Frontal cortex (tissue), 4 donors: Measurements from ENCODE around the gene FNDC5. TPM values are rescaled to one million over a fixed set of nuclear protein-coding genes. Genes with fewer than 3 reads are reported as not detected.

Experiments used
- DNase-seq, 2 donors: peaks; one replicate each; pipeline ENCODE4 v3.0.0; 2012; ENCODE audit warnings: low spot score in 2 of 2
- FAIRE-seq: peaks from 2 replicates; lab custom pipeline; 2012; peaks lifted over from hg19 to GRCh38; lab: Jason Lieb, UNC
- total RNA-seq: library from RNA; depleted of rRNA; stranded (reverse); fragments of >200 nt; gene quantifications from one replicate; pipeline ENCODE4 v1.2.3, GENCODE V29; 2014
- donor health status: control.
- donor health status: control.
- donor health status: control.

The FNDC5 gene
- total RNA-seq, 1 donor from 2014 or later: 15.5 TPM

DNA sequence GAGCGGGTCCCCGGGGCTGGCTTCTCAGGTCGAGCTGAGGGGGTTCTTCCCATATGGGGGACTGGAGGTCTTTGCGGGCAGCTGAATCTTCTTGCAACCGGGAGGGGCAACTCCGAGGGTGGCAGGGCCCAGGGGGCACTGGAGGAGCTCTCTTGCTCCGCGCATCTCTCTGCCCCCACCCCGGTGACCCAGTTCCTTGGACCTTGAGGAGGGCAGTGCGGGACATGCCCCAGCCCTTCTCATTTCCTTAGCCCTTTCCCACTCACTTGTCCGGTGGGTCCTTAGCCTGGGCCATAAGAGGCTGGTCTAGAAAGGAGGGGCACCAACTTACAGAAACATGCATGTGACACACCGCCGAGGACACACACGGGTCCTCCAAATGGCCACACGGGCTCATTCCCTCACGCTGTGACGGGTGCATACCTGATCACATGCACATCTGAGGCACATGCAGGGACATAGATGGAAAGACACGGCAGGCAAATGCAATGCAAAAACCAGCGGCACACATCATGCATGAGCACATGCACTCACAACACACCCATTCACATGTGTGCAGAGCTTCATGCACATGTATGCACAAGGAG lies 16.2 kb upstream of the FNDC5 start:
- DNase-seq: no peak
- FAIRE-seq: no peak

DNA sequence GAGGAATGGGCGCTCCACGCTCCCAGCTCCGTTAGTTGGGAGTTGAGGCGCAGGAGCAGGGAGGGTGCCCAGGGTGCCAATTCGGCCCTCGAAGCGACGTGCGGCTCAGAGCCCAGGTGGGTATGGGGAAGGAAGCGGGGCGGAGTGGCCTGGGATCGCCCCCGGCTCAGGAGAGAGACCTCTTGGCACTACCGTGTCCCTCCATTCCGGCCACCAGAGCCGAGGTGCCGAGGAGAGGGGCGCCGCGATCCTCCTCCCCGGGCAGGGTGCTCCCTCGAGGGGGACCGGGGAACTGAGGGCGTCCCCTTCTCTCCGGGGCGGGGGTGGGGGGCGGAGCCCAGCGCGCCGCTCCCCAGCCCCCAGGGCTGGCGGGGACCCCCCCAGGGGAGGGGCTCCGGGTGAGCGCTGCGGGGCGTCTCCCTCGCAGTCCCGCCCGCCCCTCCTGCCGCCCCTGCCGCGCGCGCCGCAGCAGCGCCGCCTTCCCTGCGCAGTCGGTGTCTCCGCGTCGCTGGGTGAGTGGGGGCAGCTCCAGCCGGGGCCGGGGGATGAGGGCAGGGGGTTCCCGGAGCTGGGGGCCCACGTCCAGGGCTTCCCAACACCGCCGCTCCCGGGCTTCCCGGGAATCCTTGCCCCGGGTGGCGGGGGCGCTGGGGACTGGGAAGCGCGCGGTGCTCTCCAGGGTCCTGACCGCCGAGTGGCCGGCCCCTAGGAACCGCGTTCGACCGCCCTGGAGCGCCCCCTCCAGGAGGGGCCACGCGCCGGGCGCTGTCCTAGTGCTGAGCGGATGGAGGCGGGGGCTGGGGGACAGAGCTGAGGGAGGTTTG lies 15.5 kb upstream of the FNDC5 start, which contains the start of gene HPCA:
TSS of gene HPCA (plus strand) at position 488 of the 824 bp plus-strand sequence. CDS start 2,408 bp downstream, outside the sequence.
- FAIRE-seq (no peak), DNase-seq (peak; percentile 59 to 61)

DNA sequence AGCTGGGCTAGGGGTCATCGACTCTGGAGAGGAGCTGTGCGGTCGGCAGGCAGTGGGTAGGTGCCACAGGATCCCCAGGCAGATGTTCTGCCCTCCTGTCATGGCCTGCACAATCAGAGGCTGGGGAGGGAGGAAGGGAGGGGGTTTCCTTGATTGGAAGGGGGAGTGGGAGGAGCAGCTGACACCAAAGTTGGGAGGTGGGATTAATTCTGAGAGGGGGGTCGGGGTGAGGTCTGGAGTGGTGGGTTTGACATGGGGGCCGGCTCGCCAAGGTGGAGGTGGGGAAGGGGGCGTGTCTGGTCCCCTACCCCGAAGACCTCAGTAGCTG lies 14.9 kb upstream of the FNDC5 start:
- FAIRE-seq: no peak
- DNase-seq: no peak

DNA sequence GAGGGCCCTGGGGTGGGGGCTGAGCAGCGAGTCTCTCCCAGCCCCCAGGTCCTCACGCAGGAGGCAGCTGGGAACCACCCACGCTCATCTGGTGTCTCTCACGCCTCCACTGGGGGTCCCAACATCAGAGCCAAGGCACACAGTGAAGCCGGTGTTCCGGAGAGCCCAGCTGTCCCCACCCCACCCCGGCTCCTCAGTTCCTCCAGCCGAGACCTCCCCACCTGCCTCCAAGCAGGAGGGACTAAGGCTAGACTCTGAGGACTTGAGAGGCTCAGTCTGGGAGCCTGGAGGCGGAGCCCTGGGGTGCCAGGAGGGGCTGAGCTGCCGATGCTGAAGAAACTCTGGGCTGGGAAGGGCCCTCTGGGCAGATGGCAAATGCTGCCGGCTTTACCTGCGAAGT lies 14.0 kb upstream of the FNDC5 start:
- no peak for DNase-seq
- no peak for FAIRE-seq

DNA sequence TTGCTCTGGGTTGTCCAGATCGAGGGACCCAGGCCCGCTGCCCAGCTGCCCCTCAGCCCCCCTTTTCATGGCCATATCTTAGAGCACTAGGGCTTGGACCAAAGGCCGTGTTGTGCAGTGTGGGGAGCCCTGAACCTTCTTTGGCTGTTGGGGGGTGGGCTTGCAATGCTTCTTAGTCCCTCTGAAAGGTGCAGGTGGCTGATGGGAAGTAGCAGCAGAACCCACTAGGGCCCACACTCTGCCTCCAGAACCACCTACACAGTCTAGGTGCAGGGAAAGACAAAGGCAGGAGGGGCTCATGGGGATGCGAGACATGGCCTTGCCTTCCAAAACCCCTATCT lies 13.3 kb upstream of the FNDC5 start:
- FAIRE-seq (no peak), DNase-seq (no peak)

DNA sequence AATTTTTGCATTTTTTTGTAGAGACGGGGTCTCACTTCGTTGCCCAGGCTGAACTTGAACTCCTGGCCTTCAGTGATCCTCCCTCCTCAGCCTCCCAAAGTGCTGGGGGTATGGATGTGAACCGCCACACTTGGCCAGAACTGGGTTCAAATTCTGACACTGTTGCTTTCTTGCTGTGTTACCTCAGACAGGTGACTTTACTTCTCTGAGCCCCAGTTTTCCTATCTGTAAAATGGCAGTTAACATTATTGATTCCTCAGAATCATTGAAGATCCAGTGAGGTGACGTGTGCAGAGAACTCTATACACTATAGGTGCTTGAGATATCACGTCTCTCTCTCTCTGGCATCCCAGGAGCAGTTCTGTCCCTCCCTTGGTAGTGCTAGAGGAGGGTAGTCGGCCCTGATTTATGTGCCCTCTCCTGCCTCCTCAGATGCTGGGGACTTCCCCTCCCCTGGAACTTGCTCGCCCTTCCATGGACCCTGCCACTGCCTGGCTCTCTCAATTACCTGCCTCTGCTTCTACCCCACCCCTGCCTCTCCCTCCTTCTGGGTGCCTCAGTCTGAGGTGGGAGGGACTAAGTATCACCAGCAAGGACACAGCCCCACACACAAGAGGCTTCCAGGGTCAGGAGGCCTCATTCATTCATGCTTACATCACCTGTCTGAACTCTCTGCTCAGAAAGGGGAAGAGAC lies 12.8 kb upstream of the FNDC5 start:
- no peak for FAIRE-seq
- no peak for DNase-seq

DNA sequence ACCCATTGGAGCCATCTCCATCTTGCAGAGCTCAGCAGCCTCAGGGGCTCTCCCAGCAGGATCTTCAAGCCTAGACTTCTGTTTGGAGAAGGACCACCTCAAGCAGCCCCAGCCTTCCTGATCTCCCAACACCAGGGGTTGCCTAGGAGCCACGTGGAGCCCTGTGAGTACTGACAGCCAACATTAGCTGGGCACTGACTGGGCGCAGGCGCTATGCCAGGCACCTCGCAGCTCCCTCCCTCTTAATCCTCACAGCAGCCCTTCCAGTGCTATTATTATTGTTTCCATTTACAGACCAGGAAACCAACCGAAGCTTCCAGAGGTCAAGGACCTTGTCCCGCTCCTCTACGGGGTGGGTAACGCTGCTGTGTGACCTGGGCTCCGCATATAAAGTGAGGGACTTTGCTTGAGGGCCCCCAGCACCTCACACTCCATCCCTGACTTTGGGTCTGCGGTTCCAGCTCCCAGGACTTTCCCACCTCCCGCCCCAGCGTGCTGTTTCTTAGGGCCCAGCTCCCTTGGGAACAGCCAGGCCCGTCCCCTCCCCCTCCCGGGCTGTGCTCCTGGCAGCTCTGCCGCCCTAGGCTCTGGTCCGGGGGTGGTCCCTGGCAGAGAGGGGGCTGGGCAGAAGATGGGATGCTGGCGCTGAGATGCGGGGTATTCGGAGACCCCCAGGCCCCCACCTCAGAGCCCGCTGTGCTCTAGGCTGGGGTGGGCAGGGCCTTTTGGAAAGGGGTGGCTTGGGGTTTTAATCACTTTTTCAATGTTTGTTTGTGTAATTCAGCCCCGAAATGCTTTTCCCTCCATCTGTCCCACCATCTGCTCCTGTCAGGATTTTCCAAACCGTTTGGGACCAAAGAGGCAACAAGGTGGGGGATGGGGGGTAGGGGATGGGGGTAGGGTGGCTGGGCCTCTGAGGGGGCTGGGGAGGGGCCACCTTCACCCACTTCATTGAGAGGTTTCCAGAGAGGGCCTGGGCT lies 11.4 kb upstream of the FNDC5 start:
- DNase-seq (no peak), FAIRE-seq (no peak)

DNA sequence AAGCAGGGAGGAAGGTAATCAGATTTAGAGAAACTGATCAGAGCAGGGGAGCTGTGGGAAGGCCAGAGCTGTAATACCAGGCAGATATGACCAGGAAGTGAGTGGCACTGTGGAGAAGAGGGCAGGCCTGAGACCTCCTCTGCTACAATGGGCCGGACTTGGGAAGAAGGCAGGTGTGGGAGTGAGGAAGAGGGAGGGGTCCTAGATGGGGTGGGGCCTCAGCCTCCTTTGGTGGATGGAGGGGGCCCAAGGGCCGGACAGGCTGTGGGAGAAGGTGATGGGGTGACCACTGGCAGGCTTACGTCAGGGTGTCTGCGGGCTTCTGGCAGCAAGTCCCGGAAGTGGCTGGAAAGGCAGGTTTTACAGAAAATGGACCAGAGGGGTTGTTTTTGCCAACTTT lies 10.6 kb upstream of the FNDC5 start:
- DNase-seq (no peak), FAIRE-seq (no peak)

DNA sequence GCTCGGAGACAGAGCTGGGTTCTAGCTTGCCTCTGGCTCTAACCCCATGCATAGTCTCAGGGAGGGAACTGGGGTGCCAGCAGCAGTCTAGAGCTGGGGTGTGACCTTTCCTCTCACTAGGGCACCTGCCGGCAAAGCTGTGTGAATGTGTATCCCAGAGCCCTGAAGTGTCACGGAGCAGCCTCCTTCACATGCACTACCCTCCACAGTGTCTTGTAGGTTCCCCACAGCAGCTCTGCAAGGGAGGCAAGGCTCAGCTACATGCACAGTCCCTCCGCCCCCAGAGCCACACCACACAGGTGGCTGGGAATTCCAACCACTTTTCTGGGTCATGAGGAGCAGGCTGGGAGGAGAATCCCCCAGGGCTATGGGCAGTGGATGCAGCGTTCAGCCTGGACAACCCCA lies 7.9 kb upstream of the FNDC5 start:
- FAIRE-seq (no peak), DNase-seq (no peak)

DNA sequence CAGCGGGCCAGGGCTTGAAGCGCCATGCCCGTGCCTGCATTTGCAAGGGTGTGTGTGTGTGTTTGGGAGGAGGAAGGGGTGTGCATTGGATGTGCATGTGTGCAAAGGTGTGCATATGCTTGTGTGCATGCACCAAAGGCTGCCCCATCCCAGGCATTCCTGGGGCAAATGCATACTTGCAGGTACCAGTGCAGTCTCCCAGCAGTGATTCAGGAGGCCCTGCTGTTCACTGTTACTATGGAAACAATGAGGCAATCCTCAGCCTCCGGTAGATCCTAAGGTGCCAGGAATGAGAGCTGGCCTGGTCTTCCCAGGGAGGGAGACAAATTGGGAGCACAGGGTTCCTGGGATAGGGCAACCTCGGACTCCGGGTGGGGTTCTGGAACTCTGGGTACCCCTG lies 7.5 kb upstream of the FNDC5 start:
- FAIRE-seq: no peak
- no peak for DNase-seq

DNA sequence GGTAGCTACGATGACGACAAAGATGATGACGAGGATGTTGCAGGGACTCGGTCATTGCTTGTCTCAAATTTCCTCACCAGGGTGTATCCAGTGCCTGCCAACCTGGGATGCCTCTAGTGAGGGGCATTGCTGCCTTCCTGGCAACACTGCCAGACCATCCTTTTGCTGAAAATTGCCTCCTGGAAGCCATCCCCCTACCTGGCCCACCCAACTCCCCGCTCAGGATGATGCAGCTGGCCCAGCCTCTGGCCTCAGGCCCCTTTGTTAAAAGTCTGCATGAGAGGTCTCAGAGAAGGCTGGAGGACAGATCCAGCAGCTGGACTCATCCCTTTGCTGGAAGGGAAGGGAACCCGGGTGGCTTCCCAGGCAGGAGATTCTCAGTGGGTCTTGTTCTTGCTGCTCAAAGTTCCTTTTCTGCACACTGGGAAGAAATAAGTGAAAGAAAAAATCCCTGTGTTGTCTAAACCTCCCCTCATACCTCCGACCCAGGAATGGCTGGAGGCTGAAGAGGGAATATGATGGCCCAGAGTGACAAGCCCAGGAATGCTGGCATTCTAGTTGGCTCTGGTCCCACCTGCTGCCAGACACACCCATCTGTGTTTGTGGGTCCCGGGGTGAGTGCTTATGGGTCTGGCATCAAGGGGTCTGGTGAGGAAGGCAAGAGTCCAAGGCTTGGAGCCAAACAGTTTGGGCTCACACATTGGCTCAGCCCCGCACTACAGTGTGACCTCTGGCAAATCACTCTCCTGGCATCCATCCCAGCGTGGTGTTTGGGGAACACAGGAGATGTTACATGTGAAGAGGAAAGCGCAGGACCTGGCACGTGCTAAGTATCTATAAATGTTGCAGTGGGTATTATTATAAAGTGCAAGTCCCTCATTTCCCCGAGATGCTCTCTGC lies 6.7 kb upstream of the FNDC5 start:
- DNase-seq (no peak), FAIRE-seq (no peak)

DNA sequence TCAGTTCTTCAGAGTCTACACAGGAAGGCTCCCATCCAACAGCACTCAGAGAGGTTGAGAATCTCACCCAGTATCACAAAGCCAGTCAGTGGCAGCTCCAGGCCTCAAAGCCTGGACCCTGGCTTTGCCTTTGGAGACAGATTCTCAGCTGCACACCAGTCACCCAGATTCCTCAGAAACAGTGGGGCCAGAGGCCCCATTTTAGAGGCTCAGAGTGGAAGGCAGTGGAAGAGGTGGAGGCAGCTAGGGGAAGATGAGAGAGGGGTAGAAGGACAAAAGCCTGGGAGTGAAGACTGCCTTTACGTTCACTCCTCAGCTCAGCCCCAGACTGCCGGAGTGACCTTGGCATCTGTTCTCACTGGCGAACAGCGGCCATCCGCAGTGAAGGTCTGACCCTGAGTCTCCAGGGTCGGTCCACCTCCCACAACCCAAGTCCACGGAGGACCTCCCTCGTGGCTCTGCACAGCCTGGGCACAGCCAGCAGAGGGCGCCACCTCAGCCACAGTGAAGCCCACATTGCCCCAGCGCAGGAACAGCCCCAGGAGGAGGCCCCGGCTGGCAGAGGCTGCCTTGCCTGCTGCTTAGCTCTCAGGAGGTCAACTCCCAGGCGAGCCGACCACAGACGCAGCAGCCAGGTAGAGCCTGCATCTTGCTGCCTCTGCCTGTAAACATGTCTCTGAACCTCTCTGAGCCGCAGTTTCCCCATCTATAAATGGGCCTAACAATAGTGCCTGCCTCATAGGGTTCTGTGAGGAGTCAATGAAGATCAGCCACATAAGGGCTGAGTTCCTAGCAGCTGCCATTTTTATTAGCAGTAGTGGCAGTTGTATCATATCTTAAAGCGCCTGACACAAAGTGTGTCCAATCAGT lies 5.9 kb upstream of the FNDC5 start:
- FAIRE-seq: no peak
- DNase-seq: peak; percentile 62 to 73

DNA sequence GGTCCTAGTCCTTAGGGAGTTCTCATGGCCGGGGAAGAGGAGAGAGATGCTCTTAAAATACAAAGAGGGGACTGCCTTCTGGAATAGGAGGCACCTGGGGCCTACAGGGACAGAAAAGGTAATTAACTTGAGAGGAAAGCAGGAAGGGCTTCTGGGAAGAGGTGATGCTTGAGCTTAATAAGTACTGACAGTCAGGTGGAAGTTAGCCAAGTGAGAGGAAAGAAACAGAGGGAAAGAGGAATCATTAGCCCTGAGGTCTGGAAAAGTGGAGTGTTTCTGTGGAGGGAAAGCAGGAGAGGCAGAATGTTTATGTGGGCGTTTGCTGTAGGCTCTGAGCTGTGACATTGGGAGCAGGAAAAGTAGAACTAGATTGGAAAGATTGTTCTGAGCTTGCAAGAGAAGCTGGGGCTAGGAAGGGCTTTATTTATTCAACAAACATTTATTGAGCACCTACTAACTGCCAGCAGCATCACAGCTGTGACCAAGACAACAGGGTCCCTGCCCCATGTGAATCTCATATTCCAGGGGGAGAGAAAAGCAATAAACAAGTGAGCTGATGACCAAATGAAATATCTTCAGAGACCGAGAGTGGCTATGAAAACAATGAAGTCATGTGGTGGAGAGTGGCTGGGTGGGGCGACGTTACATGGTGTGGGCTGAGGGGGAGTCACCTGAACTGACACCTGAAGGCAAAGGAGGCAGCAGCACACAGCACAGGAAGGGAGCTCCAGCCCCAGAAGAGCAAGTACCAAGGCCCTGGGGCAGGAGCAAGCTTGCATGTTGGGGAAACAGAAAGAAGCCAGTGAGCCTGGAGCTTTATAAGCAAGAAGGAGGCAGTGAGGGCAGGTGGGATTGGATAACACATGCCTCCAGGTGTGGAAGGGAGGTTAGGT lies 4.4 kb upstream of the FNDC5 start:
- DNase-seq: no peak
- no peak for FAIRE-seq

DNA sequence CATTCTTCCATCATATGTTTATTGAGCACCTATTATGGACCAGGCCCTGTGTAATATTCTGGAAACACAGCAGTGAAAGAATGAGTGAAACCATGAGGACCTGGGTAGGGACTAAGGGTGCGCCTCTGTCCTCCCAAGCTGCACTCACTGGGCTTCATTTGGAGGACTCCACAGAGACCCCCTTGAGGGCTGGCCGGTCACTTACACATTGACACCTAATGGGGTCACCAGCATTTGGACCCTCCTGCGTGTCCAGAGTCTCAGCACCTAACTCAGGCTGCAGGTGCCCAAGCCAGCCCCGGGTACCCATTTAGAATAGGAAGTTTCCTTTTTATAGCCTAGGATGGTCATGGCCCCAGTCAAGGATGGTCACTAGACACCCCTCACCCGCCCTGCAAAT lies 2.8 kb upstream of the FNDC5 start:
- FAIRE-seq: no peak
- DNase-seq: no peak

DNA sequence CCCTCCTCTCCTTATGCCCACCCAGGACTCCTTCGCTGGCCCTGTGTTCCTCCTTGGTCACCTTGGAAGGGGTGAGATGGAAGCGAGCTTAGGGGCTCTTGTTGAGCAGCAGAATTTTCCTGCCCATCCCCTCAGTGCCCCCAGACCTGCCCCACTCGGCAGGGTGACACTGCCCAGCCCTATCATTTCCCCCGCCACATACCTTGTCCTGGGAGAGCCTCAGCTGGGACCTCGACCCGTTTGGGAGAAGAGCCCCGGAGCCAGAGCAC lies 1.4 kb upstream of the FNDC5 start:
- FAIRE-seq (no peak), DNase-seq (no peak)

DNA sequence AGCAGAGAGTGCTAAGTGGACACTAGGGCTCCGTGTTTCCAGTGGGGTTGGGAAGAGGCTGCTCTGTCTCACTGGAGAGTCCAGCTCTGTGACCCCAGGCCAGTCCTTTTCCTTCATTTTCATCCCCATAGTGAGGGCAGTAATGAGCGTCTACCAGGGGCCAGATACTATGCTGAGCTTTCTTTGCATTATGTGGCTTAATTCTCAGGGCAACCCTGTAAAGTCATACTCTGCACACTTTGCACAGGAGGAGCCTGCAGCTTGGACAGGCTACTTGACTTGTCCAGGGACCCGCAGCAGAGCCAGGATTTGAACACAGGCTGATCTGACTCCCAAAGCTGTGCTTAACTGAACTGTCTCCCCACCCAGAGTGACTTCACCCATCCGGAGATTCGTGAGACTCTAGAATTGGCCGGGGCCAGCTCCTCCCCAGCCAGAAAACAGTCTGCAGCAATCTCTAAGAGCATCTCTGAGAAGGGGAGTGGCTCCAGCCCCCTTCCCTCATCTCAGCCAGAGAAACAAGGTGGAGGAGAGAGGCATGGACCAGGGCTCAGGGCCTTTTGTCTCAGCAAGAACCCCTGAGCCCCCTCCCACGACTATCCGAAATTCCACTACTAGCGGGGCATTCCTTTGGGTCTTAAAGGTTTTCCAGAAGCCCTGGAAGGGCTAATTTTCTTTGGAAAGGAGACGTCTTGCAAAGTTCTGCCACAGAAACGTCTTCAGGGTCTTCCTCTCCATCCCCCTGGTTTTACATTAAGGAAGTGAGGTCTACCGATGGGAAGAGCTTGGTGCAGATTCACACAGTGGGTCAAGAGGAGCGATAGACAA lies 866 bp upstream of the FNDC5 start:
- DNase-seq (no peak), FAIRE-seq (no peak)
